Upper lobe of left lung (tissue), 4 donors: ENCODE measurements around the gene TECPR1.

Experiments used
- POLR2A ChIP-seq, 4 donors: fragments of 450-650 bp; IDR thresholded peaks; one replicate each; pipeline ENCODE4 v1.5.1; 2016 to 2017; ENCODE audit warnings: antibody characterized with exemption in 4 of 4, mild to moderate bottlenecking in 2 of 4
- TF ChIP-seq, protein P1 (sequence below), 6 experiments: fragments of 450-650 bp in 4 of 6; fragments of 200-600 bp in 2 of 6; sonication (generic) in 2 of 6; IDR thresholded peaks; one replicate each; pipeline ENCODE4 v1.5.1; 2016 to 2019; ENCODE audit warnings: antibody characterized with exemption in 6 of 6

DNA sequence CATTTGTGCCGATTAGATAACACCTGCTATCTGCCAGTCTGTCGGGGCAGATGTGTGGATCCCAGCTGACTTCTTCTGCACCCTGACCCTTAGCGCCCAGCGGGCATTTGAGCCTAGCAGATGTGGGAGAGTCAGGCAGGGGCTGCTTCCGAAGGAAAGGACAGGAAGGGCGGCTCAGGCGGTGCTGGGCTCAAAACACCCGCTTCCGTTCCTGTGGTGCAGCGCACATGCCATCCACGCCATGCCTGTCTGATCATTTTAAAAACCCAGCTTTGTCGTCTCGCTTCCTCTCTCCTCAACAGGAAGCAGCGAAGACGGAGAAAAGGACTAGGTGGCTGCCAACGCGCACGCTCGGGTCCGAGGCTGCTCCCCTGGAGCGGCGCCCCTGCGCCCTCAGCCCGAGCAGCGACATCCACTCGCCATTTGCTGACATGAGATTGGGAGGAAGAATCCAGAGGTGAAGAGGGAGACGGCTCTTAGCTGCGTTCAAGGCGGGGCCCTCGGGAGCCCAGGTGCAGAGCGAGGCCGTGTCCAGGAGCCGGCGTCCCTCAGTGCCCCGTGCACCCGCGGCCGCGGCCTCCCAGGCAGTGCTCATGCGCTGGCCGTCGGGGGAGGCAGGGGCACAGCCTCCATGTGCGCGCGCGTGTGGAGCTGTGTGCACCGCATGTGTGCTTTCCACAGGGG lies 46.7 kb downstream of the TECPR1 start:
- TF ChIP-seq POLR2A (IDR thresholded peaks at IDR 0.05): no peak
- TF ChIP-seq, protein P1, sequence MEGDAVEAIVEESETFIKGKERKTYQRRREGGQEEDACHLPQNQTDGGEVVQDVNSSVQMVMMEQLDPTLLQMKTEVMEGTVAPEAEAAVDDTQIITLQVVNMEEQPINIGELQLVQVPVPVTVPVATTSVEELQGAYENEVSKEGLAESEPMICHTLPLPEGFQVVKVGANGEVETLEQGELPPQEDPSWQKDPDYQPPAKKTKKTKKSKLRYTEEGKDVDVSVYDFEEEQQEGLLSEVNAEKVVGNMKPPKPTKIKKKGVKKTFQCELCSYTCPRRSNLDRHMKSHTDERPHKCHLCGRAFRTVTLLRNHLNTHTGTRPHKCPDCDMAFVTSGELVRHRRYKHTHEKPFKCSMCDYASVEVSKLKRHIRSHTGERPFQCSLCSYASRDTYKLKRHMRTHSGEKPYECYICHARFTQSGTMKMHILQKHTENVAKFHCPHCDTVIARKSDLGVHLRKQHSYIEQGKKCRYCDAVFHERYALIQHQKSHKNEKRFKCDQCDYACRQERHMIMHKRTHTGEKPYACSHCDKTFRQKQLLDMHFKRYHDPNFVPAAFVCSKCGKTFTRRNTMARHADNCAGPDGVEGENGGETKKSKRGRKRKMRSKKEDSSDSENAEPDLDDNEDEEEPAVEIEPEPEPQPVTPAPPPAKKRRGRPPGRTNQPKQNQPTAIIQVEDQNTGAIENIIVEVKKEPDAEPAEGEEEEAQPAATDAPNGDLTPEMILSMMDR (IDR thresholded peaks at IDR 0.05): no peak
